Gastroesophageal sphincter (tissue), 3 donors: ENCODE measurements around the gene TTC3.

Experiments used
- CTCF ChIP-seq, 4 experiments: fragments of 200-600 bp in 2 of 4; fragments of 450-650 bp in 2 of 4; sonication (generic) in 1 of 4; IDR thresholded peaks; one replicate each; pipeline ENCODE4 v1.5.1; 2017 to 2019; ENCODE audit warnings: antibody characterized with exemption in 4 of 4, mild to moderate bottlenecking in 2 of 4, moderate library complexity in 2 of 4
- POLR2A ChIP-seq, 2 donors: fragments of 450-650 bp; IDR thresholded peaks; one replicate each; pipeline ENCODE4 v1.6.1; 2017; ENCODE audit warnings: antibody characterized with exemption in 2 of 2, mild to moderate bottlenecking in 2 of 2, moderate library complexity in 1 of 2
- POLR2AphosphoS5 ChIP-seq: sonication (generic); formaldehyde crosslinking; IDR thresholded peaks from one replicate; pipeline ENCODE4 v1.6.1; 2017; ENCODE audit warnings: antibody characterized with exemption

GRCh38 chr21:37193006-37193405 is 120.0 kb downstream of the TTC3 start:
- TF ChIP-seq CTCF (IDR thresholded peaks at IDR 0.05) (no peak), POLR2A (IDR thresholded peaks at IDR 0.05) (no peak), POLR2AphosphoS5 (no peak)
